Muscle layer of colon (tissue), 2 donors: ENCODE results near the gene COL13A1.

ENCODE experiments used
- H3K27ac ChIP-seq: one replicate; pipeline ENCODE4 v1.7.0; 2013; ENCODE audit warnings: low read depth, mild to moderate bottlenecking, low read length, moderate library complexity
- H3K27me3 ChIP-seq, 2 donors: one replicate each; pipeline ENCODE4 v1.7.0; 2013; ENCODE audit warnings: low read length in 2 of 2, mild to moderate bottlenecking in 2 of 2; ENCODE audit not compliant: insufficient read depth in 2 of 2, control insufficient read depth in 1 of 2
- H3K36me3 ChIP-seq: one replicate; pipeline ENCODE4 v1.7.0; 2013; ENCODE audit warnings: mild to moderate bottlenecking, low read length; ENCODE audit not compliant: insufficient read depth
- H3K4me1 ChIP-seq: one replicate; pipeline ENCODE4 v1.7.0; 2013; ENCODE audit warnings: mild to moderate bottlenecking, low read length; ENCODE audit not compliant: insufficient read depth
- H3K4me3 ChIP-seq, 2 donors: one replicate each; pipeline ENCODE4 v1.7.0; 2013; ENCODE audit warnings: low read length in 2 of 2, low read depth in 1 of 2, mild to moderate bottlenecking in 1 of 2, moderate library complexity in 1 of 2
- H3K9ac ChIP-seq: one replicate; pipeline ENCODE4 v1.7.0; 2013; ENCODE audit warnings: low read length
- H3K9me3 ChIP-seq: one replicate; pipeline ENCODE4 v1.7.0; 2013; ENCODE audit warnings: mild to moderate bottlenecking, low read length
- donor health status: abdominal sarcoma.
- donor health status: Adenocarcinoma of cecum.

The COL13A1 gene

DNA sequence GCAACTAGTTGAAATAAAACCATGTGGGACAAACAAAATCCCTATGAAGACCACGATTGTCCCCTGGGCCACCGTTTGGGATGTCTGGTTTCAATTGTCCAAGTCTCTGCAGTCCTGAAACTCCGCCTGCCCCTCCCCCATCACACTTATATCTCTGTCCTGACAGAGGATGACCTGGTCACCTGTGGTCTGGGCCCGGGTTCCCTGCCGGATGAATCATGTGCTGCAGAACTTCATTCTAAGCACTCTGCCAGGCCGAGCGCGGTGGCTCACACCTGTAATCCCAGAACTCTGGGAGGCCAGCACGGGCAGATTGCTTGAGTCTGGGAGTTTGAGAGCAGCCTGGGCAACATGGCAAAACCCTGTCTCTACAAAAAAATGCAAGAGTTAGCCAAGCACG is 91.1 kb downstream of the COL13A1 start:
- H3K4me1 ChIP-seq = no peaks in the 10 kb centered on the region
- H3K9me3 ChIP-seq = no peaks in the 10 kb centered on the region
- no peak overlapping the region for H3K4me3 ChIP-seq
- no peaks in the 10 kb centered on the region for H3K36me3 ChIP-seq
- H3K27ac ChIP-seq = no peak overlapping the region
- no peaks in the 10 kb centered on the region for H3K27me3 ChIP-seq
- no peak overlapping the region for H3K9ac ChIP-seq

DNA sequence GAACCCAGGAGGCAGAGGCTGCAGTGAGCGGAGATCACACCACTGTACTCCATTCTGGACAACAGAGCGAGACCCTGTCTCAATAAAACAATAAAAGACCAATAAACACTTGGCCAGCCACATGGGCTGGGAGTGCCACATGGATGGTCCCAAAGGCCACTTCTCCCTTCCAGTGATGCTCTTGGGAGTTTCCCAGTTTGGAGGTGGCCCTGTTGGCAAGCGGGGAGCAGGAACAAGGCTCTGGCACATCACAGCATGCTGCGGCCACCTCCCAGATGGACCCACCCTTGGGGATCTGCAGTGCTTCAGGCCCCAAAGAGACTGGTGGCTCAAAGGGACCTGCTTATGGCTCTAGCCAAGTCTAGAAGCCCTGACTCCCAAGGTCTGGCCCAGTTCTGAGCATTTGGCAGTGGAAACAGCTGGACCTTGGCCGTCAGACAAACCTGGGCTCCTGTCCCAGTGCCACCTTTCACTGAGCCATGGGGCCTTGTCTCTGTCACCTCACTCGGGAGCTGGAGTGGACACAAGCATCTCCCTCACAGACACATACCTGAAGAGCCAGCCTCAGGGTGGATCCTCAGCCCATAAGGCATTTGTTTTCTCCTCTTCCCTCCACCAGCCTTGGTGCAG is 91.7 kb downstream of the COL13A1 start:
- no peak overlapping the region for H3K4me3 ChIP-seq
- H3K9ac ChIP-seq = no peak overlapping the region
- H3K4me1 ChIP-seq = no peaks in the 10 kb centered on the region
- no peaks in the 10 kb centered on the region for H3K27me3 ChIP-seq
- H3K9me3 ChIP-seq = no peaks in the 10 kb centered on the region
- H3K36me3 ChIP-seq = no peaks in the 10 kb centered on the region
- H3K27ac ChIP-seq = no peak overlapping the region

DNA sequence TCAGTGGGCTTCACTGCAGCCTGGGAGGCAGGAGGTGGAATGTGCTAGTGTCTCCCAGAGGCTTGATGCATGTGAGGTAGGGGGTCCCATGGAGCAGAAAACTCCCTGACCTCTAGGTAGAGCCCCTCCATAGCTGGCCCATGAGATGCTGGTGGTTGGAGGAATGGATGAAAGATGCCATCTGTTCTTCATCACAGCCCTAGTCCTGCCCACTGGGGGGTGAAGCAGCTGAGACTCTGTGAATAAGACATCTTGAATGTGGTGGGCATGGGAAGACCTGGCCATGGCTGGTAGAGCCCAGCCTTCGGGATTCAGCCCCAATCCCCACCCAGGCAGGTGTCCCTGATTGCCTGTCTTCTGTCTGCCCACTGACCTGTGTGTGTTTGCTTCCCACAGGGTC is 92.5 kb downstream of the COL13A1 start:
- H3K27me3 ChIP-seq = no peaks in the 10 kb centered on the region
- H3K4me3 ChIP-seq = no peak overlapping the region
- H3K9ac ChIP-seq = no peak overlapping the region
- H3K9me3 ChIP-seq = no peaks in the 10 kb centered on the region
- no peak overlapping the region for H3K27ac ChIP-seq
- no peaks in the 10 kb centered on the region for H3K36me3 ChIP-seq
- H3K4me1 ChIP-seq = no peaks in the 10 kb centered on the region

DNA sequence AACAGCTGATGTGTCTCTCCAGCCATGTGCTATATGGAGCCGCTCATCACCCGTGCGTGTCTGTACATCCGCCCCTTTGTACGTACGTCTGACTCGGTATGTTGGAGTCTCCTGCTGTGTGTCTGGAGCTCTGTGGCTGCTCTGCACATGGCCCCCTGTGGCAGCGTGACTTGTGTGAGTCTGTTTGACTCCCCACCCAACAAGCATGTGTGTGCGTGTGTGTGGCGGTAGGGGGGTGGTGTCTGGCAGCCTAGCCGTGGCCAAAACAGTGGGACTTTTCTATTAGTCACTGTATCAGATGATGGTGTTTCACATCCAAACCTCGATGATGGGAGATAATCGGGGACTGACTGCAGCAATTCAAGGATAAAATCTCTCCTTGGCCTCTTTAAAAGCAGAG is 94.1 kb downstream of the COL13A1 start:
- H3K9ac ChIP-seq = no peak overlapping the region
- no peaks in the 10 kb centered on the region for H3K27me3 ChIP-seq
- H3K4me3 ChIP-seq = no peak overlapping the region
- H3K4me1 ChIP-seq = no peaks in the 10 kb centered on the region
- no peaks in the 10 kb centered on the region for H3K36me3 ChIP-seq
- no peak overlapping the region for H3K27ac ChIP-seq
- no peaks in the 10 kb centered on the region for H3K9me3 ChIP-seq

DNA sequence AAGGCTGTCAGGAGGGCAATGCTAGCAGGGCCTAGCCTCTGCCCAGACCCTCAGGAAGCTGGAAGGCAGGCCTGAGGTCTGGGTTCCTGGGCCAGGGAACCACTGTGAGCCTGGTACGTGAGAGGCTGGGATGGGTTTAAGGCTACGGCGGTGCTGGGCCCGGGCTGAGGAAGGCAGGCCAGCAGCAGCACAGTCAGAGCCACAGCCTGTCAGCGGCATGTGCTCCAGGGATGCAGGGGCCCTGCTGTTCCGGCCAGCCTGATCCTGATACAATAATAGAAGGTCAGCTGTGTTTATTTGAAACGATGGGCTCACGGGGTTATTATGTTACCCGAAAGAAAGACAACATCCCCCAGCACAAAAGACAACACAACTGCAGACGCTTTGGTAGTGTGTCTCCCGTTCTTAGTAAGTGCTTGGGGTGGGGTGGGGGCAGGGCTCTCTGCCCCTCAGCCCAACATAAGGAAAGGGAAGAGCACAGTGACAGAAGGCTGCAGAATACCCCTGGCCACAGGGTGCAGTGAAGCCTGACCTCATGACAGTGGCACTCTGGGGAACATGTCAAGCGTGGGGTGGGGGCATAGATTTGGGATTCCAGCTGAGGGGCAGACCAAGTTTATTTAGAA is 95.0 kb downstream of the COL13A1 start:
- Histone ChIP-seq H3K4me3 (no peak overlapping the region), H3K27ac (no peak overlapping the region), H3K4me1 (peaks cover 6% of the 10 kb centered on the region), H3K36me3 (no peaks in the 10 kb centered on the region), H3K9ac (no peak overlapping the region), H3K27me3 (no peaks in the 10 kb centered on the region), H3K9me3 (no peaks in the 10 kb centered on the region)

DNA sequence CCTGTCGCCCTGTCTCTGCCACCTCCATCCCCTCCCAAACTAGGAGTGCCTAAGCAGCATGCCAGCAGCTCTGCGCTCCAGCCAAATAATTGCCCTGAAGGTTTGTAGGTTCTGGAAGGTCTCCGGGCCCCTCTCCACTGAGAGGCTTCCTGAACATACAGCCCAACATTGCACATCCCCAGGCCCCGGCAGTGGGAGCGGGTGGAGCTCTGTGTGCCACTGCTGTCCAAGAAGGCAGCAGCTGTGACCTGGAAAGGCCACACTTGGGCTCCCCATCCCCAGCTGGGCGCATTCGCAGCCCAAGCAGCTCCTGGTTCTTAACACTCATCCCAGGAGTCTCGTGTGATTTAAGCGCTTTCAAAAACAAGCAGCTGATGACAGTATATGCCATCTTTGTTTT is 95.7 kb downstream of the COL13A1 start:
- no peaks in the 10 kb centered on the region for H3K36me3 ChIP-seq
- no peak overlapping the region for H3K9ac ChIP-seq
- H3K9me3 ChIP-seq = no peaks in the 10 kb centered on the region
- H3K27me3 ChIP-seq = no peaks in the 10 kb centered on the region
- H3K4me3 ChIP-seq = no peak overlapping the region
- H3K27ac ChIP-seq = no peak overlapping the region
- H3K4me1 ChIP-seq = peaks cover 9% of the 10 kb centered on the region

DNA sequence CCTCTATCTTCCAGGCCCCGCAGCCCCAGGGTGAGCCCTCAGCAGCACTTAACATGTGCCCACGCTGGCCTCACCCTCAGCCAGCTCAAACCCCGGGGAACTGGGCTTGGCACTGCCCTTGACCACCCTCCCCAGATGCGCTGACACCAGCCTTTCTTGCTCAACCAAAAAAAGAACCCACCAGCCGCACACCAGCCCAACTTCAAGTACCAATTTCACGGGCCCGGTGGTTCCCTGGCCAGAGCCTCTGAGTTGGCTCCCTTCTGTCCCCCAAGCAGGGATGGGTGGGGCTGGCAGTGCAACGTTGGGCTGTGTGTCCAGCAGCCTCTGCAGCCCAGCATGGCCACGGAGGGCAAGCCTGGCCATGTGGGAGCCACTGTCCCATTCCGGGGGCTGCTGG is 96.3 kb downstream of the COL13A1 start:
- no peak overlapping the region for H3K4me3 ChIP-seq
- H3K4me1 ChIP-seq = peaks cover 9% of the 10 kb centered on the region
- no peak overlapping the region for H3K9ac ChIP-seq
- no peak overlapping the region for H3K27ac ChIP-seq
- no peaks in the 10 kb centered on the region for H3K36me3 ChIP-seq
- no peaks in the 10 kb centered on the region for H3K9me3 ChIP-seq
- no peaks in the 10 kb centered on the region for H3K27me3 ChIP-seq

DNA sequence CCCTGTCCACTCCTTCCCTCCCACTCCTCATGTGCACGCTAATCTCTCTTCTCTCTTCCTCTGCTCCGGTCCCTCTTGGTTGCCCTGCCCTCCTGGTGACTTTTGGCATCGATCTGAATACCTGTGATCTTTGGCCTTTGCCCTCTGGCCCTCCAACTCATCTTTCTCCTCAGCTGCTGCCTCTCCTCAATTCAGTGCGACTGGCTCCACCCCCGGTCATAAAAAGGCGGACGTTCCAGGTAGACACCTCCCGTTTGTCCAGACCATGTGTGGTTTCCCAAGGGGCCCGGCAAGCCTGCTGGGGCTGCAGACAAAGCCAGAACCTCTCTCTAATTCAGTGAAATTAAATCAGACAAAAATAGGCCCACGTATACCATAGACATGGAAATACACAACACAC is 96.8 kb downstream of the COL13A1 start:
- no peaks in the 10 kb centered on the region for H3K9me3 ChIP-seq
- no peak overlapping the region for H3K4me3 ChIP-seq
- H3K9ac ChIP-seq = no peak overlapping the region
- no peaks in the 10 kb centered on the region for H3K36me3 ChIP-seq
- H3K27me3 ChIP-seq = no peaks in the 10 kb centered on the region
- no peak overlapping the region for H3K27ac ChIP-seq
- H3K4me1 ChIP-seq = peaks cover 9% of the 10 kb centered on the region

DNA sequence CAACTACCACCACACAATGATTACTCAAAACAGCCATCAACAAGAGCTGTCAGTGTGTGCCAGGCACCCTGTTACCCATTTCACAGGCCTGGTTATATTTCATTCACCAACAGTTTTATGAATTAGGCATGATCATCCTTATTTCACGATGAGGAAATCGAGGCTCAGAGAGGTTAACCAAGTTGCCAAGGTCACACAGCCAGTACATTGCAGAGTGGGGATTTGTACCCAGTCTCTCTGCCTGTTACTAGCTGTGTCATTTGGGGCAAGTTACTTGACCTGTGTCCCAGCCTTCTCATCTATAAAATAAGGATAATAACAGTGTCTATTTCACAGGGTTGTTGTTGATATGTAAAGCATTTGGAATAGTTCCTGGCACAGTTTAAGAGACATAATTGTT is 97.2 kb downstream of the COL13A1 start:
- H3K9ac ChIP-seq = no peak overlapping the region
- no peaks in the 10 kb centered on the region for H3K9me3 ChIP-seq
- H3K36me3 ChIP-seq = no peaks in the 10 kb centered on the region
- no peak overlapping the region for H3K27ac ChIP-seq
- no peaks in the 10 kb centered on the region for H3K27me3 ChIP-seq
- peaks cover 9% of the 10 kb centered on the region for H3K4me1 ChIP-seq
- no peak overlapping the region for H3K4me3 ChIP-seq

DNA sequence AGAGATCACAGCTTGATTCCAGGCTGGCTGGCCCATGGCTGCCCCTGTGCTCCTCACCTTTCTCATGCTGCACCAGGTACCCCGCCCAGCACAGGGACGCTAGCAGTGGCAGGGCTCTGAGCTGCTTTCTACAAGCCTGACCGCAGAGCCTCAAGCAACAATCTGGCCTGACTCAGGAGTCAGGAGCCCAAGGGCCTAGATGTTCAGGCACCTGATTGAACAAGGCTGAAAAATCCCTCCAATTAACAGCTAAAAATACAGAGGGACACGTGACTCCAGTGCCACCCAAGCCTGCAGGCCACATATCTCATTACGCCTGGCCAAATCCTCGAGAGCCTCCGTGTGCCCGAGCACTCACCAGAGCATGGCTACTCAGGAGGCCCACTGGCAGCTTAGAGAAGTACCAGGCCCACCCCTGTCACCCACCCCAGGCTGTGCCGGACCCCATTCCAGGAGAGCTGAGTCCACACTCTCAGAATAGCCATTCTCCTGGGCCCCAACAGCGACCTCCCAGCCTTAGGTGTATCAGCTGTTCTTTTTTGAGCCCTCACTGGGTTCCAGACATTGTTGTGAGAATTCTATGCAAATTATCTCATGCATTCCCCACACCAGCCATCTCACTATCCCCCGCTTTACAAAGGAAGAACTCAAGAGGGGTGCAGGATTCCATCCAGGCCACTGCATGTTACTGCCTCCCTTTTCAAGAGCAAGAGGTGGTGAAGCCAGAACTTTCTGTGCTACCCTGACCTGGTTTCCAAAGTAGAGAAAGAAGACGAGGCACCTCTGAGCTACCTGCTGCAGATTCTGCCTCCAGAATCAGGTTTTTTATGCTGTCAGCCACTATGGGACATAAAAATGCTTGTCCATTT is 98.3 kb downstream of the COL13A1 start:
- Histone ChIP-seq H3K9ac (no peak overlapping the region), H3K4me1 (peaks cover 9% of the 10 kb centered on the region)

DNA sequence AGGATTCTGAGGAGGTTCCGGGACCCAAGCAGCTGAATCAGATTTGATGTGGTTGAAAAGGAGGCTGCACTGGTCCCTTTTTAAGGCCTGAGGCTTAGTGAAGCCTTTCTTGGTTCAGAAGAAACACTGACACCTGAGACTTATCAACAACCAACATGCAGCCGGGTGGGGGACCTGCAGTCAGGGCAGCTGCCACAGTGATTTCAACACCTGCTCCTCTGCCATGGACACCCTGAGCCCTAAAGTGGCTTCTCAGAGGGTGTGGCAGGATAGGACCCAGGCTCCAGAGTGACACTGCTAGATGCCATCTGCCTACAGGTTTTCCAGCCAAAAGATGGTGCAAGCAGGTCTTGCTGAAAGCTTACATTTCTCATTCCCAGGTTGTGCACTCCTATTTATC is 99.3 kb downstream of the COL13A1 start:
- no peak overlapping the region for H3K4me3 ChIP-seq
- no peak overlapping the region for H3K27ac ChIP-seq

More for the DNA sequence above, 98.3 kb downstream of the COL13A1 start:
- no peaks in the 10 kb centered on the region for H3K9me3 ChIP-seq
- H3K27ac ChIP-seq = no peak overlapping the region
- no peaks in the 10 kb centered on the region for H3K27me3 ChIP-seq
- H3K4me3 ChIP-seq = no peak overlapping the region
- H3K36me3 ChIP-seq = no peaks in the 10 kb centered on the region

More for the DNA sequence above, 99.3 kb downstream of the COL13A1 start:
- no peaks in the 10 kb centered on the region for H3K27me3 ChIP-seq
- H3K9me3 ChIP-seq = no peaks in the 10 kb centered on the region
- peaks cover 9% of the 10 kb centered on the region for H3K4me1 ChIP-seq
- H3K36me3 ChIP-seq = no peaks in the 10 kb centered on the region
- H3K9ac ChIP-seq = no peak overlapping the region
